Calu3 (cell line): ENCODE measurements around the gene CYP2R1. TPM values are rescaled to one million over a fixed set of nuclear protein-coding genes. Genes with fewer than 3 reads are reported as not detected.

ENCODE experiments used
- Bru-seq: library from RNA; stranded (reverse); fragments of 400-500 nt; gene quantifications from one replicate; lab custom pipeline; 2021; lab: Mats Ljungman, UMichigan
- BruChase-seq, 2 experiments: library from RNA; stranded (reverse); fragments of 400-500 nt; gene quantifications; one replicate each; lab custom pipeline; 2021; lab: Mats Ljungman, UMichigan
- BruUV-seq: library from RNA; stranded (reverse); fragments of 400-500 nt; replicated peaks from 2 replicates; lab custom pipeline; 2021; lab: Mats Ljungman, UMichigan
- CTCF ChIA-PET: fragments of 300-600 bp; sonication (Branson Sonifier 250); formaldehyde crosslinking; loops from one replicate; lab custom pipeline; 2022; ENCODE audit warnings: antibody characterized with exemption; lab: Charles Lee
- DNase-seq: peaks from one replicate; pipeline ENCODE4 v3.0.0; 2022
- H3K27ac Mint-ChIP-seq: one replicate; pipeline ENCODE4 v1.8.0; 2022; ENCODE audit warnings: mixed read lengths; ENCODE audit not compliant: unreplicated experiment
- H3K27me3 Mint-ChIP-seq: one replicate; pipeline ENCODE4 v1.8.0; 2022; ENCODE audit warnings: mixed read lengths; ENCODE audit not compliant: unreplicated experiment
- H3K36me3 Mint-ChIP-seq: one replicate; pipeline ENCODE4 v1.8.0; 2022; ENCODE audit warnings: mild to moderate bottlenecking, moderate library complexity, mixed read lengths; ENCODE audit not compliant: insufficient read depth, unreplicated experiment
- H3K4me1 Mint-ChIP-seq: one replicate; pipeline ENCODE4 v1.8.0; 2022; ENCODE audit warnings: mild to moderate bottlenecking, low read depth, mixed read lengths; ENCODE audit not compliant: unreplicated experiment
- H3K4me3 Mint-ChIP-seq: one replicate; pipeline ENCODE4 v1.8.0; 2022; ENCODE audit warnings: mild to moderate bottlenecking, low read depth, moderate library complexity, mixed read lengths; ENCODE audit not compliant: unreplicated experiment
- H3K9me3 Mint-ChIP-seq: one replicate; pipeline ENCODE4 v1.8.0; 2022; ENCODE audit warnings: low read depth, mixed read lengths; ENCODE audit not compliant: unreplicated experiment
- intact Hi-C: fragments of 100-400 bp; cut with micrococcal nuclease; formaldehyde crosslinking; loops from one replicate; pipeline ENCODE4 v1.10.0; 2022; ENCODE audit not compliant: unreplicated experiment
- long read RNA-seq: library from polyadenylated mRNA; stranded (forward); transcript quantifications from one replicate; pipeline ENCODE4 v2.0.0, GENCODE V29; 2022
- total RNA-seq: library from RNA; stranded (reverse); gene quantifications from 2 replicates; pipeline ENCODE4 v1.2.3, GENCODE V29; 2022
- TF ChIP-seq, protein P1 (sequence below): fragments of 200-600 bp; IDR thresholded peaks from one replicate; pipeline ENCODE4 v1.8.0; 2022; ENCODE audit warnings: antibody characterized with exemption; ENCODE audit not compliant: unreplicated experiment

Gene CYP2R1, protein sequence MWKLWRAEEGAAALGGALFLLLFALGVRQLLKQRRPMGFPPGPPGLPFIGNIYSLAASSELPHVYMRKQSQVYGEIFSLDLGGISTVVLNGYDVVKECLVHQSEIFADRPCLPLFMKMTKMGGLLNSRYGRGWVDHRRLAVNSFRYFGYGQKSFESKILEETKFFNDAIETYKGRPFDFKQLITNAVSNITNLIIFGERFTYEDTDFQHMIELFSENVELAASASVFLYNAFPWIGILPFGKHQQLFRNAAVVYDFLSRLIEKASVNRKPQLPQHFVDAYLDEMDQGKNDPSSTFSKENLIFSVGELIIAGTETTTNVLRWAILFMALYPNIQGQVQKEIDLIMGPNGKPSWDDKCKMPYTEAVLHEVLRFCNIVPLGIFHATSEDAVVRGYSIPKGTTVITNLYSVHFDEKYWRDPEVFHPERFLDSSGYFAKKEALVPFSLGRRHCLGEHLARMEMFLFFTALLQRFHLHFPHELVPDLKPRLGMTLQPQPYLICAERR
- total RNA-seq (21.0 and 21.4 TPM in 2 replicates), Bru-seq, nascent RNA (percentile 75 among the genes with signal in this experiment), BruChase-seq, experiment 1, labeled RNA remaining after a 6-hour chase (percentile 64 among the genes with signal in this experiment), BruChase-seq, experiment 2, labeled RNA remaining after a 2-hour chase (percentile 81 among the genes with signal in this experiment)
- long read RNA-seq, partial matches to known transcripts: 3 of 18 reads
- long read RNA-seq, other reads (novel, unspliced or antisense): 10 of 18 reads

DNA sequence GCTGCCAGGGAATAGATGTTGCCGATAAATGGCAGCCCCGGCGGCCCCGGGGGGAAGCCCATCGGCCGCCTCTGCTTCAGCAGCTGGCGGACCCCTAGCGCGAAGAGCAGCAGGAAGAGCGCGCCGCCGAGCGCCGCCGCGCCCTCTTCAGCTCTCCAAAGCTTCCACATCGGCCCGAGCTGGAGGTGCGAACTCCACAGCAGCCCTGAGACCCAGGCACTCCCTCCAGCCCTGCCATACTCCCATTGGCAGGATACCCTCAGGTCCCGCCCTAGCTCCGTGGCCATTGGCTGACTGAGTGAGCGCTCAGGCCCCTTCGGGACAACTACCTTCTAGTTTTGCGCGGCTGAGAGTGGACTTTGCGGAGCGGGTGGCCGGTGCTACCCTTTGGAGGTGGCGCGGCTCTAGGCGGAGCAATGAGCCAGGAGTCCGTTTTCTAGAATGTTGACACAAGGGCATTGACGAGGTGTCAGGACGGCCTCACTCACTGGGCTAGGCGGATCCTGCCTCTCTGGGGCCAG is at the start of gene CYP2R1:
TSS of gene CYP2R1 (minus strand) at position 196 of the 521 bp plus-strand sequence. CDS start at position 170, 26 bp downstream.
- Mint-ChIP-seq H3K27ac (peak within 1 kb of the TSS; percentile 80), H3K36me3 (peaks cover 22% of the 10 kb centered on the region), H3K27me3 (no peaks in the 10 kb centered on the region), H3K9me3 (peaks cover 3% of the 10 kb centered on the region), H3K4me3 (peak within 1 kb of the TSS; percentile 86), H3K4me1 (peaks cover 25% of the 10 kb centered on the region)
- peak; percentile 97 for DNase-seq
- TF ChIP-seq, protein P1, sequence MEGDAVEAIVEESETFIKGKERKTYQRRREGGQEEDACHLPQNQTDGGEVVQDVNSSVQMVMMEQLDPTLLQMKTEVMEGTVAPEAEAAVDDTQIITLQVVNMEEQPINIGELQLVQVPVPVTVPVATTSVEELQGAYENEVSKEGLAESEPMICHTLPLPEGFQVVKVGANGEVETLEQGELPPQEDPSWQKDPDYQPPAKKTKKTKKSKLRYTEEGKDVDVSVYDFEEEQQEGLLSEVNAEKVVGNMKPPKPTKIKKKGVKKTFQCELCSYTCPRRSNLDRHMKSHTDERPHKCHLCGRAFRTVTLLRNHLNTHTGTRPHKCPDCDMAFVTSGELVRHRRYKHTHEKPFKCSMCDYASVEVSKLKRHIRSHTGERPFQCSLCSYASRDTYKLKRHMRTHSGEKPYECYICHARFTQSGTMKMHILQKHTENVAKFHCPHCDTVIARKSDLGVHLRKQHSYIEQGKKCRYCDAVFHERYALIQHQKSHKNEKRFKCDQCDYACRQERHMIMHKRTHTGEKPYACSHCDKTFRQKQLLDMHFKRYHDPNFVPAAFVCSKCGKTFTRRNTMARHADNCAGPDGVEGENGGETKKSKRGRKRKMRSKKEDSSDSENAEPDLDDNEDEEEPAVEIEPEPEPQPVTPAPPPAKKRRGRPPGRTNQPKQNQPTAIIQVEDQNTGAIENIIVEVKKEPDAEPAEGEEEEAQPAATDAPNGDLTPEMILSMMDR: no peak
- intact Hi-C loops: no loop called here
- no TSS peak for BruUV-seq
- CTCF ChIA-PET: interaction anchor here (0.7 to 3.5 kb wide), 10 partner anchors 11 to 1685 kb away, joined by 3 to 38 read pairs (median 4); no protein-coding TSS in a partner anchor

DNA sequence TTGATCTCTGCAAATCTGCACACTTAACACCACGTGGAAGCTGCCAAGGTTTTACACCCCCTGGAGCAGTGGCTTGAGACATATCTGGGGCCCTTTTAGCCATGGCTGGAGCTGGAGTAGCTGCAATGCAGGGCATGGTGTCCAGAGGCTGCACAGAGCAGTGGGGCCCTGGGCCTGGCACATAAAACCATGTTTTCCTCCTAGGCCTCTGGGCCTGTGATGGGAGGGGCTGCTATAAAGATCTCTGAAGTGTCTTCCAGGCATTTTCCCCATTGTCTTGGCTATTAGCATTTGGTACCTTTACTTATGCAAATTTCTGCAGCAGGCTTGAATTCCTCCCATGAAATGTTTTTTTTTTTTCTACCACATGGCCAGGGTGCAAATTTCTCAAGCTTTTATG is 46.9 kb upstream of the CYP2R1 start:
- Mint-ChIP-seq H3K4me3 (no peak overlapping the region), H3K27me3 (peaks cover 40% of the 10 kb centered on the region), H3K27ac (no peak overlapping the region), H3K9me3 (no peaks in the 10 kb centered on the region), H3K4me1 (no peaks in the 10 kb centered on the region), H3K36me3 (no peaks in the 10 kb centered on the region)
- no peak for DNase-seq
- CTCF ChIA-PET: interaction anchor here (0.5 kb wide), 1 partner anchor 1066 kb away, joined by 3 read pairs; no protein-coding TSS in a partner anchor
- TF ChIP-seq, protein P1: no peak
- intact Hi-C loops: no loop called here
- no TSS peak for BruUV-seq

GRCh38 chr11:14934641-14935351 is 42.8 kb upstream of the CYP2R1 start:
- intact Hi-C loops: no loop called here
- no peak overlapping the region for H3K4me3 Mint-ChIP-seq
- no peaks in the 10 kb centered on the region for H3K9me3 Mint-ChIP-seq
- H3K4me1 Mint-ChIP-seq: no peaks in the 10 kb centered on the region
- no peak overlapping the region for H3K27ac Mint-ChIP-seq
- TF ChIP-seq, protein P1: no peak
- peaks cover 62% of the 10 kb centered on the region for H3K27me3 Mint-ChIP-seq
- no TSS peak for BruUV-seq
- no peaks in the 10 kb centered on the region for H3K36me3 Mint-ChIP-seq
- CTCF ChIA-PET: interaction anchor here (0.7 kb wide), 1 partner anchor 11 kb away, joined by 4 read pairs; no protein-coding TSS in a partner anchor
- no peak for DNase-seq

- no peak for DNase-seq
- intact Hi-C loops: no loop called here
- no TSS peak for BruUV-seq
- TF ChIP-seq, protein P1: no peak
- H3K9me3 Mint-ChIP-seq: no peaks in the 10 kb centered on the region
- no peak overlapping the region for H3K27ac Mint-ChIP-seq
- CTCF ChIA-PET: no interaction called here
- H3K4me3 Mint-ChIP-seq: no peak overlapping the region
- peaks cover 68% of the 10 kb centered on the region for H3K27me3 Mint-ChIP-seq
- no peaks in the 10 kb centered on the region for H3K4me1 Mint-ChIP-seq
- no peaks in the 10 kb centered on the region for H3K36me3 Mint-ChIP-seq
Measured at GRCh38 chr11:14932447-14932846, 40.4 kb upstream of the CYP2R1 start.
